NCI-H524 treated with DMSO at 0.1 percent for 48 hours (cell line): Measurements from ENCODE around the gene ITIH5.
"Not testable (repeated sequence)": the region's sequence is repeated elsewhere in the genome, so short reads cannot be mapped to it uniquely, and the experiment has no call there.

Experiments
- DNase-seq: peaks from one replicate; lab custom pipeline; 2025; lab: John Stamatoyannopoulos, UW

ITIH5 gene

DNA sequence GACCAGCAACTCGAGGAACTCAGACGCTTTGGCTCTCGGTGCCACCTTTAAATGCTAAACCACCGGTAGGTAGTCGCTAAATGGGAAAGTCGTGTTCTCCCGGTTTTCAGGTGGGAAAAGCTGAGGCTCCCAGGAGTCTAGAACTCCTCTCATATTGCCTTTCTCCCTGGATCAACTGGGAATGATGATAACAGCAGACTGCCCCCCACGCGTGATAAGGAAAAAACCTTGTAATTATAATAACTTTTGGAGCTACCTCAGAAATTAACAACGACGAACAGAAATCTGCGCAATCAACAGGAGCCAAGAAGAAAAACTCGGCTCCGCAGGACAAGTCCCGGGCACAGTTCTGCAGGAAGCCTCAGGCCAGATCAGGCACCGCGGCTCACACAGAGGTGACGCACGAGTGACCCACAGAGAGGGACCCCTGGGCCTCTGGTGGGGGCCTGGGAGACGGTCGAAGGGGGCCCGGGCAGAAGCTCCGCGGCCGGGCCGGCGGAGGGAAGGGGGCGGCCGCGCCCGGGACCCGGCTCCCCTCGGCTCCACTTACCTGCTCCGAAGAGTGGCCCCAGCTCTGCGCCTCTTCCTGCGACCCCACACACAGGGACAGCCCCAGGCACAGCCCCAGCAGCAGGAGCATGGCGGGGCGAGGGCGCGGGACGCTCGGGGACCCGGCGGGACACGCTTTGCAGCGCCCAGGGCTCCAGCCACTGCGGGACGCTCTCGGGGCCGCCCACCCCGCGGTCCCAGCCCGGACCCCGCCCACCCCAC, at the start of gene ITIH5:
ITIH5 (minus strand) TSS at position 714 of the 771 bp plus-strand sequence; CDS start at position 640, 74 bp downstream.
- DNase-seq, result no peak

DNA sequence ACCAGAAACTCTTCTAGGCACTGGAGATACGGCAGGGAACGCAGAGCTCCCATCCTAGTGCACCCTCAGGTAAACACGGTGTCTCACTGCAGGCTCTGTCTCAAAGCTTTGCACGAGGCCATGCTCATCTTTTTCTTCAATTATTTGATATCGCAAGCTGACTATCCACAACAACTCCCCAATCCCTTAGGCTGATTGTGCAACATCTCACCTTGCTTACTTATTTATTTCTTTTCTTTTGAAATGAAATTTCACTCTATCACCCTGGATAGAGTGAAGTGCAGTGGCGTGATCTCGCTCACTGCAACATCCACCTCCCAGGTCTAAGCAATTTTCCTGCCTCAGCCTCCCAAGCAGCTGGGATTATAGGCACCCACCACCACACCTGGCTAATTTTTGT, 48.7 kb upstream of the ITIH5 start:
- no peak for DNase-seq

DNA sequence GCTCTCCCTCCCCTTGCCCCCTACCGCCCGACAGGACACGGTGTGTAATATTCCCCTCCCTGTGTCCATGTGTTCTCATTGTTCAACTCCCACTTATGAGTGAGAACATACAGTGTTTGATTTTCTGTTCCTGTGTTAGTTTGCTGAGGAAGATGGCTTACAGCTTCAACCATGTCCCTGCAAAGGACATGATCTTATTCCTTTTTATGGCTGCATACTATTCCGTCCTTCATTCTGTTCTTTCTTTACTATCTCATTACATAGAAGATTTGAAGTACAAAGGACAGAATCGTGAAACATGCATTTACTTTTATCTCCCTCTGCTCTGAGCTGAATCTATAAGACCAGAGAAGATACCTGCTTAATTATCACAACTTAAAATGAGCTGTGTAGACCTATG, 44.3 kb upstream of the ITIH5 start:
- DNase-seq, result not testable (repeated sequence)

GRCh38 chr10:7710446-7710845, 43.7 kb upstream of the ITIH5 start:
- no peak for DNase-seq

DNA sequence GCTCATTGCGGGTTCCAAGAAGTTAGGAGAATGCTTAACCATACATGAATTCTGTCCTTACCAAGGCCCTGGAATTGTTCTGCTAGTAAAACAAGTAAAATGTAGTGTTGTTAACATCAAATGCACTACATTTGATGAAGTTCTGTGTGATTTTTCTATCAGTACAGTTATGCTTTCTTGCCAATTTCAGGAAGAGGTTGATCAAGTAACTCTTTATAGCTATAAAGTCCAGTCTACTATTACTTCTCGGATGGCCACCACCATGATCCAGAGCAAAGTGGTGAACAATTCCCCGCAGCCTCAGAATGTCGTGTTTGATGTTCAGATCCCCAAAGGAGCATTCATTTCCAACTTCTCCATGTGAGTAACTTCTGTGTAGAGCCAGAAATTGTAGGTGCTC, 42.1 kb upstream of the ITIH5 start:
- no peak for DNase-seq

DNA sequence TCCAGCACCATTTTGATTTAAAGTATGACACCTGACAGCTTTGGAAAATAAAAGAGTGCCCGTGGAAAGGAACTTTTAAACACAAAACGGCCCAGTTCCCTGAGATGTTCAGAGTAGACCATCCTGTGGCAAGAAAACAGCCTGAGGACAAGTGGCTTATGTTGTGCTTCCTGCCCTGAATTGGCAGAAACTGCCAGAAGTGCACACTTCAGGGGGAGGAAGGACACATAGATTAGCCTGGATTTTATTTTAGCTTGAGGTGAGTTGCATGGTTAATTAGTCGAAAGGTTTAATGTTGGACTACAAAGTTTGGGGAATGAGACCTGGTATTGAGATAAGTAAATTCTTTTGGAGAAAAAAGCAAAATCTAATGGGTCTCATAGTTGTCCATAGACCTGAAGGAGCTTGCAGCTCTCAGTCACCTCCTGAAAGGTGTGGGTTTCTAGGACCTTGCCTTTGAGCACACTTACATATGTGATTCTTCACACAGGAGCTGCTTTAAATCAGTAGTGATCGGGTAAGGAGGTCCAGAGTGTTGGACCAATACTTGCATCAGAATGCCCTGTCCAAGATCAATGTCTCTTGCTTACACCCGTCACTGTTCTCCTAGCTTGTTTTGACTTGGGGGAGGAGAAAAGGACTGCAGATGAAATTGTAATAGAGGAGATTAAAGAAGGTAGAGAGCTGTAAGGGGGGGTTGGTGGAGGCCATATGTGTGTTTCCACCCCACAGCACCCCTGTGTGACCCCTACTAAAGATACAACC, 41.3 kb upstream of the ITIH5 start:
- DNase-seq, result no peak

- DNase-seq, result no peak
These were observed 40.3 kb upstream of the ITIH5 start for GRCh38 chr10:7707102-7707501.

- DNase-seq, result no peak
These were observed 39.8 kb upstream of the ITIH5 start for GRCh38 chr10:7706534-7707073.

GRCh38 chr10:7705341-7705740, 38.6 kb upstream of the ITIH5 start:
- no peak for DNase-seq

- DNase-seq, result no peak
These were observed 37.6 kb upstream of the ITIH5 start for GRCh38 chr10:7704071-7705016.

GRCh38 chr10:7703140-7703539, 36.4 kb upstream of the ITIH5 start, which contains the start of gene ITIH2:
Gene ITIH2 (plus strand): TSS chr10:7703316. CDS start chr10:7703435, 119 bp downstream.
- no peak for DNase-seq

DNA sequence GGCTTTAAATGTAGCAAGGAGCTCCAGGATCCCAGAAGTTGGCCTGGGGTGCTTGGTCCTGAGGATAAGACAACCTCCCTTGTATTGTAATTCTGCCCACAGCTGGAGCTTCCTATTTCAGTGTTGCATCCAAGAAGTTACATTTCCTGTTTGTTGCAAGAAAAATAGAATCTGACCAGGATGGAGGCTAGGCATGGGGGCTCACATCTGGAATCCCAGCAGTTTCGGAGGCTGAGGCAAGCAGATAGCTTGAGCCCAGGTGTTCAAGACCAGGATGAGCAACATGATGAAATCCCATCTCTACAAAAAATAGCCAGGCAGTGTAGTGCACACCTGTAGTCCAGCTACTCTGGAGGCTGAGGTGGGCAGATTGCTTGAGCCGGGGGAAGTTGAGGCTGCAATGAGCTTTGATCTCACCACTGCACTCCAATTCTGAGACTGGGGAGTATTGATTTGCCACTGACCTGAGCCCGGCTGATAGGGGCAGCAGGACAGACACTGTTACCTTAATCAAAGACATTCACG, 35.6 kb upstream of the ITIH5 start:
- no peak for DNase-seq

- no peak for DNase-seq
These were observed 34.5 kb upstream of the ITIH5 start for GRCh38 chr10:7701158-7701742.

GRCh38 chr10:7700577-7701125, 33.9 kb upstream of the ITIH5 start:
- DNase-seq, result no peak

- DNase-seq, result no peak
These were observed 30.7 kb upstream of the ITIH5 start for GRCh38 chr10:7697426-7697825.

DNA sequence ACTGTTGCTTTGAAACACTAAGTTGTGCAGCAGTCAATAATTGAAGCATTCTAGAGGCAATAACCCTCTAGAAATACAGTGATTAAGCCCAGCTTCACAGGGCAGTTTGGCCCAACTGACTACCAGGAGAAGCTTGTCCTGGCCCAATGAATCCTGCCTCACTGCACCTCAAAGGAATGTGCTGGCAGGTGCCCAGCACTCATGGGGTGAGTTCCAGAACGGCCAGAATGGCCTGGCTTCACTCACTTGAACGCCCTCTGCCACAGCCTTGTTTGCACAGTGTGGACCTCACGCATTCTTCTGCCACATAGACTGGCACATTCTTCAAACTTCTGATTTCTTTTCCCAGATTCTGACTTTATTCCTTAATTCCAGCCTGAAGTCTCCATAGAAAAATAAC, 29.8 kb upstream of the ITIH5 start:
- no peak for DNase-seq

DNA sequence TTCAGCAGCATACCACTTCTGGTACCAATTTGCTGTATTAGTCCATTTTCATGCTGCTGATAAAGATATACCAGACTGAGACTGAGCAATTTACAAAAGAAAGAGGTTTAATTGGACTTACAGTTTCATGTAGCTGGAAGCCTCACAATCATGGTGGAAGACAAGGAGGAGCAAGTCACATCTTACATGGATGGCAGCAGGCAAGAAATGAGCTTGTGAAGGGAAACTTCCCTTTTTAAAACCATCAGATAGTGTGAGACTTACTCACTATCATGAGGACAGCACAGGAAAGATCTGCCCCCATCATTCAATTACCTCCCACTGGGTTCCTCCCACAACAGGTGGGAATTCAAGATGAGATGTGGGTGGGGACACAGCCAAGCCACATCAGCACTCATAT, 26.4 kb upstream of the ITIH5 start:
- DNase-seq, result not testable (repeated sequence)

DNA sequence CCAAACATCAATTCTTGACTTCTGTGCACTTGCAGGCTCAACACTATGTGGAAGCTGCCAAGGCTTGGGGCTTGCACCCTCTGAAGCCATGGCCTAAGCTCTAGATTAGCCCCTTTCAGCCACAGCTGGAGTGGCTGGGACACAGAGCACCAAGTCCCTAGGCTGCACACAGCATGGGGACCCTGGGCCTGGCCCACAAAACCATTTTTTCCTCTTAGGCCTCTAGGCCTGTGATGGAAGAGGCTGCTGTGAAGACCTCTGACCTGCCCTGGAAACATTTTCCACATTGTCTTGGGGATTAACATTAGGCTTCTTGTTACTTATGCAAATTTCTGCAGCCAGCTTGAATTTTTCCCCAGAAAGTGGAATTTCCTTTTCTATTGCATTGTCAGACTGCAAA, 25.6 kb upstream of the ITIH5 start:
- DNase-seq, result not testable (repeated sequence)

GRCh38 chr10:7690885-7691597, 24.3 kb upstream of the ITIH5 start:
- DNase-seq, result not testable (repeated sequence)

- DNase-seq, result no peak
These were observed 22.8 kb upstream of the ITIH5 start for GRCh38 chr10:7689591-7689990.
